ENCODE results near the gene STX11.

- no peak for TF ChIP-seq CTCF (IDR thresholded peaks at IDR 0.05)
- TF ChIP-seq POLR2A (IDR thresholded peaks at IDR 0.05) = no peak
Observed at GRCh38 chr6:144119376-144119775, 30.9 kb upstream of the STX11 start.

Measured in adrenal gland (tissue), 5 donors.